Choroid plexus epithelial cell (primary cell): ENCODE data around the gene NFIC.

Source experiments
- DNase-seq: peaks from one replicate; pipeline ENCODE4 v3.0.0-alpha.2; 2010; ENCODE audit warnings: low read depth
- H3K4me3 ChIP-seq: 2 replicates; pipeline ENCODE4 v1.5.1; 2011; ENCODE audit warnings: low read depth, mild to moderate bottlenecking, control low read depth, low read length, moderate library complexity
- TF ChIP-seq, protein P1 (sequence below): conservative IDR thresholded peaks from 2 replicates; pipeline ENCODE4 v1.5.1; 2011; ENCODE audit warnings: low read depth, mild to moderate bottlenecking, control low read depth, inconsistent platforms, low read length, moderate library complexity

The NFIC gene

DNA sequence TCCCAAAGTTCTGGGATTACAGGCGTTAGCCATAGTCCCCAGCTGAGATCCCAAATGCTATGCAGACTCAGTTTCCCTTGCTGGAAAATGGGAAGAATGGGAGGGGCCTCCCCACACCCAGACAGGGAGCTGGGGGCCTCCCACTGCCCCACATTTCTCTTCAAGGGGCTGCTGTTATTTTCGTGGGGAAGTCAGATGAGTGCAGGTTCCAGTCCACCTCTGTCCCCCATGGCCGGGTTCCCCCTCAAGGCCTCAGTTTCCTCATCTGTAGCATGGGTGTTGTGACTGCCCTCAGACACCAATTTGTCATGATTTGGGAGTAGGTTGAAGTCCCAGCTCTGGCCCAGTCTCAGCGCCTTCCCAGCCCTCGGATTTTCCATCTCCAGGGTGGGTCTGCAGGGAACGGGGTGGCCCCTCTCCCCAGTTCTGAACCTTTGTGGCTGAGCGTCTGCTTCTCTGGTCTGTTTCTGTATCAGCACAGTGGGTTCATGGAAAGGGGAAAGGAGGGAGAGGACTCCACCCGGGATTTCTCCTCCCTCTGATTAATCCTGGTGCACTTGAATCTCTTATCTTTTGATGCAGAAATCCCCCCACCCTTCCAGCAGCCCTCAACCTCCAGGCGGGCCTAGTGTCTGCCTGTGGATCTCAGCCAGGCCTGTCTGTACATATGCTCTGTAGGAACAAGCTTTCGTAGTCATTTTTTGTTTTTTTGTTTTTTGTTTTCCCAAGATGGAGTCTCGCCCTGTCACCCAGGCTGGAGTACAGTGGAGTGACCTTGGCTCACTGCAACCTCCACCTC is 12.2 kb downstream of the NFIC start:
- DNase-seq = no peak
- TF ChIP-seq, protein P1, sequence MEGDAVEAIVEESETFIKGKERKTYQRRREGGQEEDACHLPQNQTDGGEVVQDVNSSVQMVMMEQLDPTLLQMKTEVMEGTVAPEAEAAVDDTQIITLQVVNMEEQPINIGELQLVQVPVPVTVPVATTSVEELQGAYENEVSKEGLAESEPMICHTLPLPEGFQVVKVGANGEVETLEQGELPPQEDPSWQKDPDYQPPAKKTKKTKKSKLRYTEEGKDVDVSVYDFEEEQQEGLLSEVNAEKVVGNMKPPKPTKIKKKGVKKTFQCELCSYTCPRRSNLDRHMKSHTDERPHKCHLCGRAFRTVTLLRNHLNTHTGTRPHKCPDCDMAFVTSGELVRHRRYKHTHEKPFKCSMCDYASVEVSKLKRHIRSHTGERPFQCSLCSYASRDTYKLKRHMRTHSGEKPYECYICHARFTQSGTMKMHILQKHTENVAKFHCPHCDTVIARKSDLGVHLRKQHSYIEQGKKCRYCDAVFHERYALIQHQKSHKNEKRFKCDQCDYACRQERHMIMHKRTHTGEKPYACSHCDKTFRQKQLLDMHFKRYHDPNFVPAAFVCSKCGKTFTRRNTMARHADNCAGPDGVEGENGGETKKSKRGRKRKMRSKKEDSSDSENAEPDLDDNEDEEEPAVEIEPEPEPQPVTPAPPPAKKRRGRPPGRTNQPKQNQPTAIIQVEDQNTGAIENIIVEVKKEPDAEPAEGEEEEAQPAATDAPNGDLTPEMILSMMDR = no peak
- H3K4me3 ChIP-seq = no peak overlapping the region

DNA sequence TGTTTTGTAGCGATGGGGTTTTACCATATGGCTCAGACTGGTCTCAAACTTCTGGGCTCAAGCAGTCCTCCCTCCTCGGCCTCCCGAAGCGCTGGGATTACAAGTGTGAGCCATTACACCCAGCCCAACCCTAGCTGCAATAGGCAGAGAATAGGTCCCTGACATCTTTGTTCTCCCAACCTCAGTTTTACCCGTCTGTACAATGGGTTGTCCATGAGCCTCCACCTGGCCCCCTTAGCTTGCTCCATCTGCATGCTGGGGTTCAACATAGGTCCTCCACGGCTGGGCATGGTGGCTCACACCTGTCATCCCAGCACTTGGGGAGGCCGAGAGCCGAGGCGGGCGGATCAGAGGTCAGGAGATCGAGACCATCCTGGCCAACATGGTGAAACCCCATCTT is 14.4 kb downstream of the NFIC start:
- no peak overlapping the region for H3K4me3 ChIP-seq
- DNase-seq = no peak
- TF ChIP-seq, protein P1 = no peak

DNA sequence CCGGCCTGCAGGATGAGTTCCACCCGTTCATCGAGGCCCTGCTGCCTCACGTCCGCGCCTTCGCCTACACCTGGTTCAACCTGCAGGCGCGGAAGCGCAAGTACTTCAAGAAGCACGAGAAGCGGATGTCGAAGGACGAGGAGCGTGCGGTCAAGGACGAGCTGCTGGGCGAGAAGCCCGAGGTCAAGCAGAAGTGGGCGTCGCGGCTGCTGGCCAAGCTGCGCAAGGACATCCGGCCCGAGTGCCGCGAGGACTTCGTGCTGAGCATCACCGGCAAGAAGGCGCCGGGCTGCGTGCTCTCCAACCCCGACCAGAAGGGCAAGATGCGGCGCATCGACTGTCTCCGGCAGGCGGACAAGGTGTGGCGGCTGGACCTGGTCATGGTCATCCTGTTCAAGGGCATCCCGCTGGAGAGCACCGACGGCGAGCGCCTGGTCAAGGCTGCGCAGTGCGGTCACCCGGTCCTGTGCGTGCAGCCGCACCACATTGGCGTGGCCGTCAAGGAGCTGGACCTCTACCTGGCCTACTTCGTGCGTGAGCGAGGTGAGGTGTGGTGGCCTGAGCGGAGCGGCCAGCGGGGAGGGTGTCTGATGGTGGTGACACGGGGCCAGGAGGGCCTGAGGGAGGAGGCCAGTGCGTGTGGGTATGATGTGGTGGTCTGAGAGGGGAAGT is 15.5 kb downstream of the NFIC start:
- no peak overlapping the region for H3K4me3 ChIP-seq
- no peak for DNase-seq
- TF ChIP-seq, protein P1 = no peak

DNA sequence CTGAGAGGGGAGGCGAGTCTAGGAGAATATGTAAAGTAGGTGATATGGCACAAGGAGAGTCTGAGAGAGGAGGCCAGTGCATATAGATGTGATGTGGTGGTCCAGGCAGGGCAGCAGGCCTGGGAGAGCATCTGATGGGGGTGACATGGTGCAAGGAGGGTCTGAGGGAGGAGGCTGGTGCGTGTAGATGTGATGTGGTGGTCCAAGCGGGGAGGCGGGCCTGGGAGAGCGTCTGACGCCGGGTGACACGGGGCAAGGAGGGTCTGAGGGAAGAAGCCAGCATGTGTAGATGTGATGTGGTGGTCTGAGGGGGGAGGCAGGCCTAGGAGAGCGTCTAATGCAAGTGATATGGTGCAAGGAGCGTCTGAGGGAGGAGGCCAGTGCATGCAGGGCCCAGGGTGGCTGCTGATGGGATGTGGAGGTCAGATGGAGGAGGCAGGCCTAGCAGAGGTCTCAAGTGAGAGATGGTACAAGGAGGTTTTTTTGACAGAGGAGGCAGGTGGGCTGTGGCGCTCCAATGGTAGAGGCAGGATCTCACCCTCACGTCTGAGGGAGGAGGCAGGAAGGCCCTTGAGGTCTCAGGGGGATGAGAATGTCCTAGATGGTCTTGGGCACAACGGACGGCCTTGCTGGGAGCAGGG is 16.2 kb downstream of the NFIC start:
- H3K4me3 ChIP-seq = no peak overlapping the region
- TF ChIP-seq, protein P1 = no peak
- no peak for DNase-seq

DNA sequence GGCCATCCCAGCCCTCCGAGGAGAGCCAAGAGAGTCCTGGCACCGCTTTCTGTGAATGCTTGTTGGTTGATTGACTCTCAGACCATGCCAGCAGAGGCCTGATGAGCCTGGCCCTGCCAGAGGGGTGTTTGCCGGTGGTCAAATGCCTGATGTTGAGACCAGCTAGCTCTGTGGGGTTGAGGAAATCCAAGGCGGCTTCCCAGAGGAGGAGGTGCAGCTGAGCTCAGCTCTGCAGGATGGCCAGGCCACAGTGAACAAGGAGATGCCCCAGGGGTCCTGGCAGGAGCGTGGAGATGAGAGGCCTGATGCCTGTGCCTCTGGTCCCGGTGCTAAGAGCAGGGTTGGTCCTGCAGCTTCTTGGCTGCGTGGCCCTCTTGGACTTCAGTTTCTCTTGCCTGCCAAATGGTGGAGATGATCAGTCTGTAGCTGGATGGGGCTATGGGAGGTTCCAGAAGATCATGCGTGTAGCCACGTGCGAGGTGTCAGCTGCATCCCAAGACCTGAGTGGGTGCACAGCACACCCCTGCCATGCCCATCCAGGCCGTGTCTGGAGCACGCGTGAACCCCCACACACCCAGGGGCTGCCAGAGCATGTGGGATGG is 16.8 kb downstream of the NFIC start:
- TF ChIP-seq, protein P1 = no peak
- no peak for DNase-seq
- no peak overlapping the region for H3K4me3 ChIP-seq

DNA sequence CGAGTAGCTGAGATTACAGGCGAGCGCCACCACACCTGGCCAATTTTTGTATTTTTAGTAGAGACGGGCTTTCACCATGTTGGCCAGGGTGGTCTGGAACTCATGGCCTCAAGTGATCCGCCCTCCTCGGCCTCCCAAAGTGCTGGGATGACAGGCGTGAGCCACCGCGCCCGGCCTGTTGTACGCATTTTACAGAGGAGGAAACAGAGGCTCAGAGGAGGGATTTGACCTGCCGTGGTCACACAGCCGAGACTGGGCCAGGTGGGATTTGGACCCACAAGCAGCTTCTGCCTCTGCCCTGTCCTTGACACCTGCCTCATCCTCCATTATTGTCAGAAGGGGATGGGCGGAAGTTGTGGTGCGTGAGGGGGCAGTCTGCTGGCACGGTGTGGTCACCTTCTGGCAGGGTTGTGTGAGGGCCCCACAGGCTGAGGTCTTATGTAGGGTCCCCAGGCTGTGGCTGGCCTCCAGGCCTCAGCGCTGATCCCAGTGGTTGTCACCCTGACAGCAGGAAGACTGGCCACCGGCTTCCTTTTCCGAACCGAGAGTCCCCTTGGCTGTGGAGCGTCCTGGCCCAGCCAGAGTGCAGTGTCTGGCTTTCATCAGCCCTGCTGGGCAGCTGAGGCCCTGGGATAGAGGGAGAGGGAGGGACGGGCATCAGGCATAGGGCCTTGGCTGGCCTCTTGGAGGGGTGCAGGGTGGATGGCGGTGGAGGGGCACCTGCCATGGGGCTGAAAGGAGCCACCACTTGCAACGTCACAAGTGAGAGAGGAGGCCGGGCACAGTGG is 20.3 kb downstream of the NFIC start:
- TF ChIP-seq, protein P1 = no peak
- DNase-seq = no peak
- no peak overlapping the region for H3K4me3 ChIP-seq
